H1 (cell line): ENCODE data around the gene WNT5A. TPM values are rescaled to one million over a fixed set of nuclear protein-coding genes. Genes with fewer than 3 reads are reported as not detected.

Experiments
- CTCF ChIA-PET: fragments of 300-600 bp; sonication (Branson Sonifier 250); formaldehyde crosslinking; loops from one replicate; lab custom pipeline; 2021; ENCODE audit not compliant: partially characterized antibody; lab: Charles Lee
- POLR2A ChIA-PET: fragments of 300-600 bp; sonication (Branson Sonifier 250); formaldehyde crosslinking; loops from one replicate; lab custom pipeline; 2021; ENCODE audit warnings: inconsistent platforms; ENCODE audit not compliant: partially characterized antibody; lab: Charles Lee
- DNase-seq, 2 experiments: peaks; one replicate each; pipeline versions ENCODE4 v3.0.0 to v3.0.0-alpha.2; 2010 to 2022; ENCODE audit warnings: low spot score in 2 of 2, low read depth in 1 of 2, mixed read lengths in 1 of 2
- FAIRE-seq: peaks from 2 replicates; lab custom pipeline; 2011; peaks lifted over from hg19 to GRCh38; lab: Jason Lieb, UNC
- H2AFZ ChIP-seq: 2 replicates; pipeline ENCODE4 v1.8.1; 2012; ENCODE audit warnings: low read length, inconsistent platforms
- H2AK5ac ChIP-seq: 2 replicates; pipeline ENCODE4 v1.6.1; 2013; ENCODE audit warnings: low read depth, low read length
- H2BK120ac ChIP-seq: replicated peaks from 2 replicates; pipeline ENCODE3; 2013; ENCODE audit warnings: low read depth, low read length, inconsistent platforms
- H2BK12ac ChIP-seq: 2 replicates; pipeline ENCODE4 v1.6.1; 2013; ENCODE audit warnings: low read depth, low read length
- H2BK15ac ChIP-seq: 2 replicates; pipeline ENCODE4 v1.6.1; 2013; ENCODE audit warnings: low read length
- H2BK20ac ChIP-seq: 2 replicates; pipeline ENCODE4 v1.6.1; 2013; ENCODE audit warnings: low read length
- H2BK5ac ChIP-seq: 2 replicates; pipeline ENCODE4 v1.6.1; 2013; ENCODE audit warnings: low read depth, low read length
- H3K14ac ChIP-seq: 2 replicates; pipeline ENCODE4 v1.6.1; 2013; ENCODE audit warnings: inconsistent platforms; ENCODE audit not compliant: insufficient read length
- H3K18ac ChIP-seq: 2 replicates; pipeline ENCODE4 v1.6.1; 2013; ENCODE audit warnings: low read length; ENCODE audit errors: extremely low read depth
- H3K23ac ChIP-seq: 2 replicates; pipeline ENCODE4 v1.6.1; 2013; ENCODE audit warnings: inconsistent platforms; ENCODE audit not compliant: insufficient read length
- H3K23me2 ChIP-seq: 2 replicates; pipeline ENCODE4 v1.6.1; 2013; ENCODE audit warnings: low read depth, low read length
- H3K27ac ChIP-seq: 2 replicates; pipeline ENCODE4 v1.6.1; 2011; ENCODE audit warnings: low read depth, low read length, inconsistent platforms
- H3K27me3 ChIP-seq, 4 experiments: replicated peaks in 1 of 4; 1 replicate in 1 of 4; 2 replicates in 3 of 4; pipeline versions ENCODE4 v1.6.1 to v1.8.1; 2011 to 2013; ENCODE audit warnings: low read length in 3 of 4, mild to moderate bottlenecking in 3 of 4, inconsistent platforms in 2 of 4, mixed read lengths in 2 of 4, moderate library complexity in 1 of 4; ENCODE audit not compliant: control insufficient read depth in 3 of 4, insufficient read depth in 3 of 4; ENCODE audit errors: extremely low read depth in 1 of 4
- H3K36me3 ChIP-seq, 4 experiments: 2 replicates each; pipeline versions ENCODE4 v1.6.1 to v1.8.1; 2011 to 2013; ENCODE audit warnings: mild to moderate bottlenecking in 4 of 4, low read length in 3 of 4, moderate library complexity in 2 of 4, control low read depth in 1 of 4, inconsistent platforms in 1 of 4; ENCODE audit not compliant: insufficient read depth in 4 of 4, control insufficient read depth in 2 of 4
- H3K4ac ChIP-seq: replicated peaks from 2 replicates; pipeline ENCODE3; 2013; ENCODE audit warnings: low read length, low read depth, mixed read lengths, inconsistent platforms; ENCODE audit not compliant: insufficient read length
- H3K4me1 ChIP-seq, 4 experiments: replicated peaks in 1 of 4; 1 replicate in 1 of 4; 2 replicates in 3 of 4; pipeline versions ENCODE4 v1.6.1 to v1.8.1; 2011 to 2013; ENCODE audit warnings: low read length in 3 of 4, inconsistent platforms in 2 of 4, mixed read lengths in 1 of 4; ENCODE audit not compliant: insufficient read depth in 4 of 4, control insufficient read depth in 3 of 4
- H3K4me2 ChIP-seq, 2 experiments: 2 replicates each; pipeline versions ENCODE4 v1.6.1 to v1.8.1; 2011 to 2013; ENCODE audit warnings: low read depth in 2 of 2, low read length in 2 of 2, control low read depth in 1 of 2, inconsistent platforms in 1 of 2, mild to moderate bottlenecking in 1 of 2; ENCODE audit not compliant: insufficient read depth in 1 of 2
- H3K4me3 ChIP-seq, 4 experiments: fragments of 200-600, 300-600 bp in 1 of 4; sonication (generic), shearing (Covaris generic), sonication (Bioruptor Twin) in 1 of 4; 2 replicates each; pipeline versions ENCODE4 v1.5.1 to v1.8.1; 2011 to 2016; ENCODE audit warnings: low read length in 4 of 4, low read depth in 3 of 4, control low read depth in 2 of 4, inconsistent platforms in 2 of 4, mild to moderate bottlenecking in 2 of 4, mixed read lengths in 1 of 4, moderate library complexity in 1 of 4; ENCODE audit not compliant: insufficient read depth in 2 of 4; ENCODE audit errors: extremely low read depth in 1 of 4
- H3K56ac ChIP-seq: replicated peaks from 2 replicates; pipeline ENCODE3; 2013; ENCODE audit warnings: low read depth, mild to moderate bottlenecking, mixed read lengths, low read length, inconsistent platforms; ENCODE audit not compliant: insufficient read length
- H3K79me1 ChIP-seq: 2 replicates; pipeline ENCODE4 v1.6.1; 2013; ENCODE audit warnings: low read depth, low read length, control low read depth
- H3K79me2 ChIP-seq, 2 experiments: 2 replicates each; pipeline versions ENCODE4 v1.6.1 to v1.8.1; 2012 to 2013; ENCODE audit warnings: low read length in 2 of 2, mild to moderate bottlenecking in 2 of 2, inconsistent platforms in 1 of 2; ENCODE audit not compliant: insufficient read depth in 2 of 2, control insufficient read depth in 1 of 2
- H3K9ac ChIP-seq, 4 experiments: replicated peaks in 1 of 4; 1 replicate in 1 of 4; 2 replicates in 3 of 4; pipeline versions ENCODE4 v1.6.1 to v1.8.1; 2011 to 2013; ENCODE audit warnings: low read depth in 3 of 4, low read length in 3 of 4, control low read depth in 2 of 4, mild to moderate bottlenecking in 2 of 4, moderate library complexity in 2 of 4, inconsistent platforms in 1 of 4; ENCODE audit errors: extremely low read depth in 1 of 4
- H3K9me3 ChIP-seq, 2 experiments: 2 replicates each; pipeline versions ENCODE4 v1.6.1 to v1.8.1; 2012 to 2013; ENCODE audit warnings: mild to moderate bottlenecking in 2 of 2, moderate library complexity in 2 of 2, control low read depth in 1 of 2, inconsistent platforms in 1 of 2, low read depth in 1 of 2, low read length in 1 of 2, mixed read lengths in 1 of 2; ENCODE audit not compliant: insufficient read depth in 2 of 2
- H4K20me1 ChIP-seq, 2 experiments: replicated peaks in 1 of 2; 2 replicates each; pipeline versions ENCODE3 to v1.8.1; 2011 to 2013; ENCODE audit warnings: inconsistent platforms in 2 of 2, low read length in 2 of 2, mild to moderate bottlenecking in 1 of 2; ENCODE audit not compliant: insufficient read depth in 2 of 2, control insufficient read depth in 1 of 2
- H4K5ac ChIP-seq: 2 replicates; pipeline ENCODE4 v1.6.1; 2013; ENCODE audit warnings: low read length, low read depth, mixed read lengths, inconsistent platforms; ENCODE audit not compliant: insufficient read length
- H4K8ac ChIP-seq: 2 replicates; pipeline ENCODE4 v1.8.0; 2013; ENCODE audit warnings: mild to moderate bottlenecking, moderate library complexity, low read length, inconsistent platforms; ENCODE audit not compliant: insufficient read depth; ENCODE audit errors: extremely low read depth
- H4K91ac ChIP-seq: replicated peaks from 2 replicates; pipeline ENCODE3; 2013; ENCODE audit warnings: low read length, mixed read lengths, inconsistent platforms; ENCODE audit not compliant: insufficient read length
- CTCF ChIP-seq, 3 experiments: IDR thresholded peaks; 1 replicate in 2 of 3; 2 replicates in 1 of 3; pipeline versions ENCODE4 v1.5.1 to v1.6.1; 2011; ENCODE audit warnings: low read length in 3 of 3, mild to moderate bottlenecking in 3 of 3, inconsistent platforms in 2 of 3, low read depth in 1 of 3, moderate library complexity in 1 of 3; ENCODE audit not compliant: insufficient read depth in 1 of 3; ENCODE audit errors: control extremely low read depth in 1 of 3
- EZH2 ChIP-seq: fragments of 200-600 bp; sonication (generic); IDR thresholded peaks from 2 replicates; pipeline ENCODE4 v1.7.1; 2012; ENCODE audit warnings: low read depth, mild to moderate bottlenecking, moderate library complexity, low read length, inconsistent platforms; ENCODE audit not compliant: severe bottlenecking
- POU5F1 ChIP-seq: IDR thresholded peaks from 2 replicates; pipeline ENCODE4 v1.6.1; 2011; ENCODE audit warnings: low read depth, mild to moderate bottlenecking, low read length, moderate library complexity
- RAD21 ChIP-seq, 2 experiments: IDR thresholded peaks in 1 of 2; conservative IDR thresholded peaks in 1 of 2; 2 replicates each; pipeline ENCODE4 v1.6.1; 2011; ENCODE audit warnings: low read depth in 2 of 2, low read length in 2 of 2, improper control_type of control experiment in 1 of 2, inconsistent platforms in 1 of 2, mild to moderate bottlenecking in 1 of 2, moderate library complexity in 1 of 2
- RBBP5 ChIP-seq: IDR thresholded peaks from 2 replicates; pipeline ENCODE4 v1.7.1; 2012; ENCODE audit warnings: low read depth, mild to moderate bottlenecking, inconsistent platforms, low read length, moderate library complexity, borderline replicate concordance
- SAP30 ChIP-seq: fragments of 300-600 bp; sonication (generic); IDR thresholded peaks from 2 replicates; pipeline ENCODE4 v1.7.1; 2012; ENCODE audit warnings: low read length, moderate library complexity, mild to moderate bottlenecking, inconsistent platforms; ENCODE audit not compliant: insufficient read depth, insufficient replicate concordance
- SP4 ChIP-seq: IDR thresholded peaks from 2 replicates; pipeline ENCODE4 v1.6.1; 2012; ENCODE audit warnings: low read length, inconsistent platforms
- TAF7 ChIP-seq: optimal IDR thresholded peaks from 2 replicates; pipeline ENCODE3; 2011; ENCODE audit warnings: low read depth, mild to moderate bottlenecking, inconsistent platforms, low read length, moderate library complexity, borderline replicate concordance
- TCF12 ChIP-seq: IDR thresholded peaks from 2 replicates; pipeline ENCODE4 v1.6.1; 2011; ENCODE audit warnings: low read depth, mild to moderate bottlenecking, low read length
- TEAD4 ChIP-seq: IDR thresholded peaks from 2 replicates; pipeline ENCODE4 v1.6.1; 2012; ENCODE audit warnings: low read depth, low read length, inconsistent platforms, mixed read lengths
- YY1 ChIP-seq: IDR thresholded peaks from 2 replicates; pipeline ENCODE4 v1.6.1; 2011; ENCODE audit warnings: low read depth, mild to moderate bottlenecking, low read length
- WGBS, 2 experiments: shearing (Covaris generic) in 1 of 2; methylation state at CpG; one replicate each; pipeline versions ENCODE4 v1.1.6 to v1.1.7; 2013 to 2015; ENCODE audit warnings: low lambda C conversion rate in 2 of 2, mixed read lengths in 2 of 2, inconsistent platforms in 1 of 2, low coverage in 1 of 2, missing lambda C conversion rate in 1 of 2; ENCODE audit not compliant: insufficient replicate concordance in 2 of 2, insufficient coverage in 1 of 2, insufficient read length in 1 of 2; ENCODE audit errors: extremely low coverage in 1 of 2, missing lambda C conversion rate in 1 of 2; 5-methylcytosine and 5-hydroxymethylcytosine counted together
- polyA plus RNA-seq, 7 experiments: library from polyadenylated mRNA; depleted of rRNA in 3 of 7; stranded (reverse) in 5 of 7; unstranded in 2 of 7; fragments of >200 nt in 5 of 7; fragments of 200-250 nt in 2 of 7; gene quantifications; 1 replicate in 5 of 7; 2 replicates in 1 of 7; 4 replicates in 1 of 7; pipeline versions ENCODE4 v1.2.1 to v1.2.3, GENCODE V29; 2011 to 2013; ENCODE audit warnings: missing spikeins in 2 of 7, mixed read lengths in 2 of 7
- total RNA-seq: library from RNA; stranded (reverse); fragmentation: NEBNext Ultra II Directional; extraction: Animal tissue kit (Norgen Biotek cat#: 25700); gene quantifications from 2 replicates; pipeline ENCODE4 v1.2.1, GENCODE V29; 2021

WNT5A gene
- total and polyA plus RNA-seq, 2 of the 8 experiments (the other 6 are each of a cell fraction or from before 2014, with no cell fraction given), result 3.9 to 5.6 TPM

- FAIRE-seq (peak; percentile 81), DNase-seq (peak; percentile 17 to 54)
- Histone ChIP-seq H4K5ac (no peak overlapping the region), H3K4me2 (no peak overlapping the region), H3K27me3 (no peaks in the 10 kb centered on the region), H3K79me2 (no peaks in the 10 kb centered on the region), H4K91ac (no peak overlapping the region), H3K23me2 (no peaks in the 10 kb centered on the region), H3K4me1 (no peaks in the 10 kb centered on the region), H4K8ac (no peak overlapping the region), H3K14ac (no peak overlapping the region), H3K18ac (no peak overlapping the region), H3K36me3 (no peaks in the 10 kb centered on the region), H2AFZ (no peak overlapping the region), H3K56ac (no peak overlapping the region), H2BK5ac (no peak overlapping the region), H4K20me1 (no peaks in the 10 kb centered on the region), H3K23ac (no peak overlapping the region), H2BK120ac (no peak overlapping the region), H3K4ac (no peak overlapping the region), H3K4me3 (no peak overlapping the region), H3K79me1 (no peaks in the 10 kb centered on the region), H3K27ac (no peak overlapping the region), H2AK5ac (no peak overlapping the region), H2BK12ac (no peak overlapping the region), H3K9ac (no peak overlapping the region), H2BK15ac (no peak overlapping the region), H3K9me3 (no peaks in the 10 kb centered on the region), H2BK20ac (no peak overlapping the region)
- CTCF ChIA-PET, result interaction anchor here (0.6 to 2.0 kb wide), 12 partner anchors 9 to 584 kb away, joined by 3 to 5 read pairs (median 4); no protein-coding TSS in a partner anchor
- POLR2A ChIA-PET, result no interaction called here
- 76% methylated on average over 1 of the region's 1 CpG; no CpG with 5 or more reads in 1 of the 2 experiments for whole genome bisulfite sequencing, 2 experiments
- TF ChIP-seq CTCF (IDR thresholded peaks at IDR 0.05; ENCODE audit: control extremely low read depth in 1 of 3, insufficient read depth in 1 of 3, low read depth in 1 of 3, low read length in 3 of 3) (peak; percentile 69 to 76 (median 70)), SAP30 (no peak), YY1 (0 out of 2 replicates have a peak, but pooled peaks have one; percentile 55), RBBP5 (no peak), SP4 (no peak), TAF7 (peak; percentile 19), POU5F1 (0 out of 2 replicates have a peak, but pooled peaks have one; percentile 30), TEAD4 (0 out of 2 replicates have a peak, but pooled peaks have one; percentile 22), EZH2 (no peak), RAD21 (IDR thresholded peaks at IDR 0.05 in 1 of 2, conservative IDR thresholded peaks at IDR 0.05 in 1 of 2; ENCODE audit: low read depth in 2 of 2, low read length in 2 of 2) (peak; percentile 83 to 88), TCF12 (0 out of 2 replicates have a peak, but pooled peaks have one; percentile 41)
Observed at GRCh38 chr3:55434789-55435188, 52.3 kb downstream of the WNT5A start.
